ENCODE data around the gene DLL1. TPM values are rescaled to one million over a fixed set of nuclear protein-coding genes. Genes with fewer than 3 reads are reported as not detected.

DLL1 gene
- total and polyA plus RNA-seq, 9 of the 15 experiments (the other 6 are each of a cell fraction or from before 2014, with no cell fraction given): not detected

GRCh38 chr6:170296423-170296745 is 5.5 kb upstream of the DLL1 start:
- ChIA-PET CTCF (ENCODE audit: low intra/inter-chr PET ratio) (no interaction called here), POLR2A (interaction anchor here (0.6 kb wide), 2 partner anchors 17 to 33 kb away, joined by 3 to 4 read pairs; no protein-coding TSS in a partner anchor)
- no peak overlapping the region for H2AFZ ChIP-seq (ENCODE audit: low read depth, low read length)
- WGBS (ENCODE audit: insufficient coverage, low coverage, missing lambda C conversion rate): 27% methylated on average over 26 of the region's 47 CpGs
- in situ Hi-C loops (cut with MboI) (no loop called here), intact Hi-C loops (cut with micrococcal nuclease) (loop anchor here (10.0 kb wide), 1 partner anchor 218 kb away; no protein-coding TSS in a partner anchor)
- no peak for ATAC-seq
- peaks cover 65 to 69% of the 10 kb centered on the region in 2 experiments for H3K27me3 ChIP-seq (ENCODE audit: control insufficient read depth in 2 of 2, insufficient read depth in 2 of 2, low read length in 2 of 2)
- 0 out of 2 replicates have a peak, but pooled peaks cover 1% of the 10 kb centered on the region for H3K9me3 ChIP-seq (replicated peaks; ENCODE audit: control insufficient read depth, insufficient read depth, low read depth, low read length)
- FAIRE-seq: no peak
- TF ChIP-seq E2F6 (IDR thresholded peaks at IDR 0.05; ENCODE audit: borderline replicate concordance in 1 of 2, extremely low read depth in 1 of 2, insufficient read depth in 1 of 2, insufficient read length in 1 of 2, low read depth in 1 of 2, low read length in 1 of 2, poor library complexity in 1 of 2, severe bottlenecking in 1 of 2): peak in 1 of 2 experiments; percentile 76
- no peak for TF ChIP-seq HCFC1 (IDR thresholded peaks at IDR 0.05; ENCODE audit: low read depth, low read length)
- no peak for DNase-seq (ENCODE audit: extremely low read depth in 1 of 4, low spot score in 3 of 4)
- H3K27ac ChIP-seq (ENCODE audit: extremely low read depth, low read depth, low read length): no peak overlapping the region
- H3K36me3 ChIP-seq (ENCODE audit: control insufficient read depth, insufficient read depth, low read length): no peaks in the 10 kb centered on the region
- no peaks in the 10 kb centered on the region for H3K79me2 ChIP-seq (ENCODE audit: control insufficient read depth, insufficient read depth, low read length)
- no peak overlapping the region for H3K4me2 ChIP-seq (ENCODE audit: insufficient read depth, low read length)
- H3K9ac ChIP-seq (ENCODE audit: insufficient read depth in 1 of 2, low read depth in 2 of 2, low read length in 2 of 2): no peak overlapping the region
- no peak overlapping the region for H3K4me3 ChIP-seq
- H3K4me1 ChIP-seq (replicated peaks in 1 of 2; ENCODE audit: control insufficient read depth in 2 of 2, insufficient read depth in 2 of 2, low read length in 2 of 2): peaks cover 0 to 29% of the 10 kb centered on the region in 2 experiments; a peak in 3 of 5 replicates
- no TSS peak for BruUV-seq (replicated peaks)
- H4K20me1 ChIP-seq (replicated peaks; ENCODE audit: control insufficient read depth, insufficient read depth, low read length): peaks cover 12% of the 10 kb centered on the region
- H3K9me1 ChIP-seq (ENCODE audit: control insufficient read depth, insufficient read depth, low read length): no peaks in the 10 kb centered on the region
